K562 (cell line): Measurements from ENCODE around the gene CRHR1. TPM values are rescaled to one million over a fixed set of nuclear protein-coding genes. Genes with fewer than 3 reads are reported as not detected.

Experiments used
- GABPB1 ChIP-seq: sonication (generic); formaldehyde crosslinking; IDR thresholded peaks from 2 replicates; pipeline ENCODE4 v1.8.0; 2022; ENCODE audit warnings: mild to moderate bottlenecking, missing genetic modification reagents
- MCM2 ChIP-seq: fragments of 450-650 bp; IDR thresholded peaks from 2 replicates; pipeline ENCODE4 v1.6.1; 2017; ENCODE audit warnings: low read depth, mild to moderate bottlenecking
- SIX5 ChIP-seq, 2 experiments: IDR thresholded peaks; 2 replicates each; pipeline ENCODE4 v1.6.1; 2011; ENCODE audit warnings: low read length in 2 of 2, borderline replicate concordance in 1 of 2, low read depth in 1 of 2, mild to moderate bottlenecking in 1 of 2, moderate library complexity in 1 of 2; ENCODE audit not compliant: insufficient read depth in 1 of 2
- TAF1 ChIP-seq: IDR thresholded peaks from 2 replicates; pipeline ENCODE4 v1.6.1; 2011; ENCODE audit warnings: mild to moderate bottlenecking, low read length, moderate library complexity; ENCODE audit not compliant: insufficient read depth, control insufficient read depth, severe bottlenecking; ENCODE audit errors: extremely low read depth
- ZFP1 ChIP-seq: fragments of 450-650 bp; formaldehyde crosslinking; IDR thresholded peaks from 2 replicates; pipeline ENCODE4 v1.4.0; 2020; ENCODE audit warnings: mild to moderate bottlenecking, mixed read lengths
- polyA plus RNA-seq, 8 experiments: library from polyadenylated mRNA; depleted of rRNA in 4 of 8; stranded (reverse) in 5 of 8; unstranded in 3 of 8; fragments of >200 nt; fragmentation: Nextera tagmentation in 2 of 8; fragmentation: Illumina TruSeq in 1 of 8; extraction: Ambion mirVana in 2 of 8; extraction: Trizol in 1 of 8; gene quantifications; 2 replicates each; pipeline versions ENCODE4 v1.2.1 to v1.2.3, GENCODE V29; 2011 to 2014; ENCODE audit warnings: inconsistent platforms in 1 of 8, missing spikeins in 1 of 8
- total RNA-seq, 7 experiments: library from RNA; depleted of rRNA in 6 of 7; stranded (reverse); fragments of >200 nt in 6 of 7; fragmentation: Illumina TruSeq in 2 of 7; extraction: Trizol in 2 of 7; gene quantifications; 2 replicates each; pipeline versions ENCODE4 v1.2.1 to v1.2.3, GENCODE V29; 2011 to 2021; ENCODE audit warnings: low replicate concordance in 1 of 7
- TF ChIP-seq, protein P1 (sequence below): fragments of 250-450 bp; sonication (Bioruptor Pico); IDR thresholded peaks from 2 replicates; pipeline ENCODE4 v1.4.0; 2020
- TF ChIP-seq, protein P2 (sequence below): fragments of 450-650 bp; IDR thresholded peaks from 2 replicates; pipeline ENCODE4 v1.6.1; 2018; ENCODE audit warnings: mild to moderate bottlenecking, low read depth; ENCODE audit not compliant: partially characterized antibody
- TF ChIP-seq, protein P3 (sequence below): fragments of 250-450 bp; sonication (Bioruptor Pico); IDR thresholded peaks from 2 replicates; pipeline ENCODE4 v1.8.0; 2021; ENCODE audit warnings: moderate library complexity, mild to moderate bottlenecking, inconsistent platforms

Gene CRHR1
- total and polyA plus RNA-seq, 9 of the 15 experiments (the other 6 are each of a cell fraction or from before 2014, with no cell fraction given), result 0.05 TPM; not detected in 8

DNA sequence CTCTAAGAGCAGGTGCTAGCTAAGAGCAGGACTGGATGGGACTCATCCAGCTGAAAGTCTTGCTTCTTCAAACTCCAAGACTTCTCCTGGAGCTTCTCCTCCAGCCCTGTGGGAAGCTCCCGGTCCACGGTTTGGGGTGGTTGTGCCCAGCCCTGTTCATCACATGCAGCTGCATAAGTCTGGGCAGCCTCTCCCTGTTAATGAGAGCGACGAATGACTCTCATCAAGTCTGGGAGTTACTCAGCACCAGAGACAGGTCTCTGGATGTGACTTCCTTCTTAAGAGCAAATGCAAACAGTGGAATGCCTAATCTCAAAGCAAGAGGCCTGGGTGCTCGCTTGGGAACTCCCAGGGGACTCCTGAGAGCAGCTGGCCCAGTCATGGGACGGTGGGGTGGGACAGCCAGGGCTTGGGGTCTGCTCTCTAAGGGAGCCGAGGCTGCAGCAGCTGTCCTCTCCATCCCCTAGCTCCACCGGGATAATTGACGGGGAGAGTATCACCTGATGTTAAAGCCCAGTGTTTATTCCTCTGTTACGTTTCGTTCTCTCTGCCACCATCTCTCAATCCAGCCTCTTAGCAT is 35.3 kb upstream of the CRHR1 start (continued):
- TF ChIP-seq, protein P1, sequence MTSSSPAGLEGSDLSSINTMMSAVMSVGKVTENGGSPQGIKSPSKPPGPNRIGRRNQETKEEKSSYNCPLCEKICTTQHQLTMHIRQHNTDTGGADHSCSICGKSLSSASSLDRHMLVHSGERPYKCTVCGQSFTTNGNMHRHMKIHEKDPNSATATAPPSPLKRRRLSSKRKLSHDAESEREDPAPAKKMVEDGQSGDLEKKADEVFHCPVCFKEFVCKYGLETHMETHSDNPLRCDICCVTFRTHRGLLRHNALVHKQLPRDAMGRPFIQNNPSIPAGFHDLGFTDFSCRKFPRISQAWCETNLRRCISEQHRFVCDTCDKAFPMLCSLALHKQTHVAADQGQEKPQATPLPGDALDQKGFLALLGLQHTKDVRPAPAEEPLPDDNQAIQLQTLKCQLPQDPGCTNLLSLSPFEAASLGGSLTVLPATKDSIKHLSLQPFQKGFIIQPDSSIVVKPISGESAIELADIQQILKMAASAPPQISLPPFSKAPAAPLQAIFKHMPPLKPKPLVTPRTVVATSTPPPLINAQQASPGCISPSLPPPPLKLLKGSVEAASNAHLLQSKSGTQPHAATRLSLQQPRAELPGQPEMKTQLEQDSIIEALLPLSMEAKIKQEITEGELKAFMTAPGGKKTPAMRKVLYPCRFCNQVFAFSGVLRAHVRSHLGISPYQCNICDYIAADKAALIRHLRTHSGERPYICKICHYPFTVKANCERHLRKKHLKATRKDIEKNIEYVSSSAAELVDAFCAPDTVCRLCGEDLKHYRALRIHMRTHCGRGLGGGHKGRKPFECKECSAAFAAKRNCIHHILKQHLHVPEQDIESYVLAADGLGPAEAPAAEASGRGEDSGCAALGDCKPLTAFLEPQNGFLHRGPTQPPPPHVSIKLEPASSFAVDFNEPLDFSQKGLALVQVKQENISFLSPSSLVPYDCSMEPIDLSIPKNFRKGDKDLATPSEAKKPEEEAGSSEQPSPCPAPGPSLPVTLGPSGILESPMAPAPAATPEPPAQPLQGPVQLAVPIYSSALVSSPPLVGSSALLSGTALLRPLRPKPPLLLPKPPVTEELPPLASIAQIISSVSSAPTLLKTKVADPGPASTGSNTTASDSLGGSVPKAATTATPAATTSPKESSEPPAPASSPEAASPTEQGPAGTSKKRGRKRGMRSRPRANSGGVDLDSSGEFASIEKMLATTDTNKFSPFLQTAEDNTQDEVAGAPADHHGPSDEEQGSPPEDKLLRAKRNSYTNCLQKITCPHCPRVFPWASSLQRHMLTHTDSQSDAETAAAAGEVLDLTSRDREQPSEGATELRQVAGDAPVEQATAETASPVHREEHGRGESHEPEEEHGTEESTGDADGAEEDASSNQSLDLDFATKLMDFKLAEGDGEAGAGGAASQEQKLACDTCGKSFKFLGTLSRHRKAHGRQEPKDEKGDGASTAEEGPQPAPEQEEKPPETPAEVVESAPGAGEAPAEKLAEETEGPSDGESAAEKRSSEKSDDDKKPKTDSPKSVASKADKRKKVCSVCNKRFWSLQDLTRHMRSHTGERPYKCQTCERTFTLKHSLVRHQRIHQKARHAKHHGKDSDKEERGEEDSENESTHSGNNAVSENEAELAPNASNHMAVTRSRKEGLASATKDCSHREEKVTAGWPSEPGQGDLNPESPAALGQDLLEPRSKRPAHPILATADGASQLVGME (CRISPR knock-in tag), result no peak
- TF ChIP-seq, protein P2, sequence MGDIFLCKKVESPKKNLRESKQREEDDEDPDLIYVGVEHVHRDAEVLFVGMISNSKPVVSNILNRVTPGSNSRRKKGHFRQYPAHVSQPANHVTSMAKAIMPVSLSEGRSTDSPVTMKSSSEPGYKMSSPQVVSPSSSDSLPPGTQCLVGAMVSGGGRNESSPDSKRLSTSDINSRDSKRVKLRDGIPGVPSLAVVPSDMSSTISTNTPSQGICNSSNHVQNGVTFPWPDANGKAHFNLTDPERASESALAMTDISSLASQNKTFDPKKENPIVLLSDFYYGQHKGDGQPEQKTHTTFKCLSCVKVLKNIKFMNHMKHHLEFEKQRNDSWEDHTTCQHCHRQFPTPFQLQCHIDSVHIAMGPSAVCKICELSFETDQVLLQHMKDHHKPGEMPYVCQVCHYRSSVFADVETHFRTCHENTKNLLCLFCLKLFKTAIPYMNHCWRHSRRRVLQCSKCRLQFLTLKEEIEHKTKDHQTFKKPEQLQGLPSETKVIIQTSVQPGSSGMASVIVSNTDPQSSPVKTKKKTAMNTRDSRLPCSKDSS, result no peak
- TF ChIP-seq, protein P3, sequence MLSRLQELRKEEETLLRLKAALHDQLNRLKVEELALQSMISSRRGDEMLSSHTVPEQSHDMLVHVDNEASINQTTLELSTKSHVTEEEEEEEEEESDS, result no peak
- no peak for TF ChIP-seq TAF1
- no peak for TF ChIP-seq SIX5 (IDR thresholded peaks at IDR 0.05; ENCODE audit: borderline replicate concordance in 1 of 2, insufficient read depth in 1 of 2, low read depth in 1 of 2, low read length in 2 of 2)
- TF ChIP-seq GABPB1 (CRISPR knock-in tag), result no peak
- no peak for TF ChIP-seq MCM2
- TF ChIP-seq ZFP1 (CRISPR knock-in tag), result no peak
